AG04449 (cell line): Measurements from ENCODE around the gene ITGA5.

Experiments
- CTCF ChIA-PET: fragments of 350-600 bp; formaldehyde crosslinking; extraction: SDS; loops from one replicate; lab custom pipeline; 2021; ENCODE audit warnings: antibody characterized with exemption; lab: Yijun Ruan, JAX
- POLR2A ChIA-PET: fragments of 400-600, 350-600 bp; formaldehyde crosslinking; extraction: SDS; loops from one replicate; lab custom pipeline; 2020; ENCODE audit warnings: antibody characterized with exemption, inconsistent platforms; lab: Yijun Ruan, JAX
- DNase-seq: peaks from one replicate; pipeline ENCODE4 v3.0.0-alpha.2; 2010; ENCODE audit warnings: low read depth, low spot score
- H3K4me3 ChIP-seq: 2 replicates; pipeline ENCODE4 v1.5.1; 2011; ENCODE audit warnings: low read depth, mild to moderate bottlenecking, control low read depth, low read length
- TF ChIP-seq, protein P1 (sequence below): IDR thresholded peaks from one replicate; pipeline ENCODE4 v1.5.1; 2011; ENCODE audit warnings: mild to moderate bottlenecking, moderate library complexity, low read length, control low read depth, inconsistent platforms; ENCODE audit not compliant: insufficient read depth; ENCODE audit errors: missing control alignments

Gene ITGA5

DNA sequence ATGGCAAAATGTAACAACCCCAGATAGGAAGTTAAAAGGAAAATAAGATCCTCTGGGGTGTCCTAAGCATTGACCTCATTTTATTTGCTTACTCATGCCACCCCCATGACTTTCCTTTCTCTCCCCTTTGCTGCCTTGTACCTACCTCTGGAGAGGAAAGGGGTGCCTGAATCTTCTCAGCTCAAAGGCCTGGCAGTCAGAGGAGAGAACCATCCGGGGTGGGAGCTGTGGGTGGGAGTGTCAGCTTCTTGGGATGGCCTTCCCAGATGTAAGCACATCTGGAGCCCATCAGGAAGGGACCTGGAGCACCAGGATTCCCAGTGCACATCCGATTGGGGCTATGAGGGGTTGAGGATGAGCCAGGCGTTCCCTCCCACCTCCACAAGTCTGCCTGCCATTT is 5.2 kb upstream of the ITGA5 start:
- POLR2A ChIA-PET: interaction anchor here (1.1 kb wide), 1 partner anchor 13 kb away, joined by 3 read pairs; no protein-coding TSS in a partner anchor
- CTCF ChIA-PET: interaction anchor here (0.9 to 28.0 kb wide), 6 partner anchors 9 to 56 kb away, joined by 3 to 940 read pairs (median 60); no protein-coding TSS in a partner anchor
- TF ChIP-seq, protein P1, sequence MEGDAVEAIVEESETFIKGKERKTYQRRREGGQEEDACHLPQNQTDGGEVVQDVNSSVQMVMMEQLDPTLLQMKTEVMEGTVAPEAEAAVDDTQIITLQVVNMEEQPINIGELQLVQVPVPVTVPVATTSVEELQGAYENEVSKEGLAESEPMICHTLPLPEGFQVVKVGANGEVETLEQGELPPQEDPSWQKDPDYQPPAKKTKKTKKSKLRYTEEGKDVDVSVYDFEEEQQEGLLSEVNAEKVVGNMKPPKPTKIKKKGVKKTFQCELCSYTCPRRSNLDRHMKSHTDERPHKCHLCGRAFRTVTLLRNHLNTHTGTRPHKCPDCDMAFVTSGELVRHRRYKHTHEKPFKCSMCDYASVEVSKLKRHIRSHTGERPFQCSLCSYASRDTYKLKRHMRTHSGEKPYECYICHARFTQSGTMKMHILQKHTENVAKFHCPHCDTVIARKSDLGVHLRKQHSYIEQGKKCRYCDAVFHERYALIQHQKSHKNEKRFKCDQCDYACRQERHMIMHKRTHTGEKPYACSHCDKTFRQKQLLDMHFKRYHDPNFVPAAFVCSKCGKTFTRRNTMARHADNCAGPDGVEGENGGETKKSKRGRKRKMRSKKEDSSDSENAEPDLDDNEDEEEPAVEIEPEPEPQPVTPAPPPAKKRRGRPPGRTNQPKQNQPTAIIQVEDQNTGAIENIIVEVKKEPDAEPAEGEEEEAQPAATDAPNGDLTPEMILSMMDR: no peak
- no peak overlapping the region for H3K4me3 ChIP-seq
- DNase-seq: no peak

DNA sequence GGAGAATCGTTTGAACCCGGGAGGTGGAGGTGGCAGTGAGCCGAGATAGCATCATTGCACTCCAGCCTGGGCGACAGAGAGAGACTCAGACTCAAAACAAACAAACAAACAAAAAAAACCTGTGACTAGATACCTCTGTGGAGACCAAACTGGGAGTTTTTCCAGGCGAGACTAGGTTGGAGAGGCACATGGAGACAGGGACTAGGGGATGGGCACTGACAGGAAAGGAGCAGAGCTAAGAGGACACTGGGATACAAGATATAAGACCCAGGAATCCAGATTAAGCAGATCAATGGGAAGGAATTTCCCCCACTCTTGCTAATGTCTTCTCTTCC is 4.7 kb upstream of the ITGA5 start:
- TF ChIP-seq, protein P1: no peak
- POLR2A ChIA-PET: no interaction called here
- CTCF ChIA-PET: interaction anchor here (1.4 to 28.0 kb wide), 5 partner anchors 8 to 43 kb away, joined by 3 to 940 read pairs (median 116); no protein-coding TSS in a partner anchor
- DNase-seq: no peak
- H3K4me3 ChIP-seq: no peak overlapping the region

DNA sequence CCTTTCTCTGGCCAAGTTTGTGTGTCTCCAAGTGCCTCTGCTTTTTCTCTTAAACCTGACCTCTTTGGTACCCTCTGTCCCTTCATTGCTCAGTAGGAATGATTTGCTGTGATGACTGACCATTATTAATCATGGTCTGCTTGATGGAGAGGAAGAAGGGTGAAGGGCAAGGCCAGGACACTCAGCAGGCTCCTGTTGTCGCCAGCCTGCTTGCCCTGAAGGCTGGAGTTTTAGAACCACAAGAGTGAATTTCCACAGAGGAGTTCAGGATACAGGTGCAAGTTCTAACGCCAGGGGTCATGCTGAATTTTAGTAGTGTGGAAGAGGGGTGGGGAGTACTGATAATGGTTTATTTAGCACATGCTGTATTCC is 2.8 kb upstream of the ITGA5 start:
- POLR2A ChIA-PET: no interaction called here
- TF ChIP-seq, protein P1: no peak
- DNase-seq: no peak
- H3K4me3 ChIP-seq: no peak overlapping the region
- CTCF ChIA-PET: interaction anchor here (1.0 to 14.7 kb wide), 4 partner anchors 17 to 51 kb away, joined by 4 to 501 read pairs (median 72); no protein-coding TSS in a partner anchor

DNA sequence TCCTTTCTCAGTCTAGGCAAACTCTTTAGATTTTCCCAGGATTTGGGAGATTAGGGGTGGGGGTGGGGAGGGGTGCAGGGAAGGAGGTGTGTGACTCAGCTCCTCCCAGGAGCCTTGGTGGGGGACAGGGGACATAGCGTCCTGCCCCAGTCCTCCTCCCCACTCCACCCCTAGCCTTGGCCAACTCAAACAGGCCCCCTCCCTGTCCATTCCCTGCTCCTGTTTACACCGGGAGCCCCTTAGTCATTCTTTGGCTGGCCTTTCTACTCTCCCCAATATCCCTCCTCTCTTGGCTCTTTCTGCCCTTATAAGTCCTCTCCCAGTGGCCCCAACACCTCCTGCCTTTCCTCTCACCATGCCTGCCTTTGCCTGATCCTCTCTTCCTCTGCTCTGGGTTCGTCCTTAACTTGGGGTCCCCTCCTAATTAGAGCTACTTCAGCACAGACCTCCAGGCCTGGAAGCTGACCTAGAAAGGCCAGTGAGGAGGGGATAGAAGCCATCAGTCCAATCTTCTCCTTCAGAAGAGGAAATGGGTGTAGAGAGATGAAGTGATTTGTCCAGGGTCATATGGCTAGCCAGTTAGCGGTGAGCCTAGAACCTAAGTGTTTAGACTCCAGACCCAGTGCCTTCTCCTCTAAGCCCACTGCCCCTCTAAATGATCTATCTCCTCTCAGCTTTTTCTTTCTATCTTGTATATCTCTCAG is 2.3 kb upstream of the ITGA5 start:
- TF ChIP-seq, protein P1: no peak
- no peak overlapping the region for H3K4me3 ChIP-seq
- DNase-seq: no peak
- ChIA-PET CTCF (interaction anchor here (1.0 to 14.7 kb wide), 8 partner anchors 8 to 205 kb away, joined by 3 to 501 read pairs (median 4); no protein-coding TSS in a partner anchor), POLR2A (interaction anchor here (0.7 to 1.0 kb wide), 2 partner anchors 10 kb away, joined by 3 to 4 read pairs; no protein-coding TSS in a partner anchor)

DNA sequence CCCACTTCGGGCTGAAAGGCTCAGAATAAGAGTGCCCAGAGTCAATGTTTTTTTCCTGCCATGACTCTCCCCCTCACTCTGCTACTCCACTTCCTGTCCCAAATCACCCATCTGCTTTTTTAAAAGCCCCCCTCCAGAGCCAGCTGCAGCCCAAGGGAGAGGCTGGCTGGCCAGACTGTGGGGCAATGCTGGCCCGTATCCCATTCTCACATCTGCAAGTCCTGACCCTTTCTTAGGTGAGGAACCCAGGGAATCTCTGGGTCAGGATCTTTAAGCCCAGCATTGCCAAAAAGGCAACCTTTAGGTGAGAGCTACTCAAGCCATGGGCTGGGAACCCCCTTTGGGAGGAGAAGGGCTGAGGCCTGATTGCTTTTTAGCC is 1.7 kb upstream of the ITGA5 start:
- CTCF ChIA-PET: interaction anchor here (1.0 to 14.7 kb wide), 9 partner anchors 8 to 204 kb away, joined by 3 to 501 read pairs (median 5); no protein-coding TSS in a partner anchor
- POLR2A ChIA-PET: interaction anchor here (0.7 to 1.0 kb wide), 2 partner anchors 10 to 11 kb away, joined by 3 to 4 read pairs; no protein-coding TSS in a partner anchor
- DNase-seq: no peak
- no peak overlapping the region for H3K4me3 ChIP-seq
- TF ChIP-seq, protein P1: no peak

DNA sequence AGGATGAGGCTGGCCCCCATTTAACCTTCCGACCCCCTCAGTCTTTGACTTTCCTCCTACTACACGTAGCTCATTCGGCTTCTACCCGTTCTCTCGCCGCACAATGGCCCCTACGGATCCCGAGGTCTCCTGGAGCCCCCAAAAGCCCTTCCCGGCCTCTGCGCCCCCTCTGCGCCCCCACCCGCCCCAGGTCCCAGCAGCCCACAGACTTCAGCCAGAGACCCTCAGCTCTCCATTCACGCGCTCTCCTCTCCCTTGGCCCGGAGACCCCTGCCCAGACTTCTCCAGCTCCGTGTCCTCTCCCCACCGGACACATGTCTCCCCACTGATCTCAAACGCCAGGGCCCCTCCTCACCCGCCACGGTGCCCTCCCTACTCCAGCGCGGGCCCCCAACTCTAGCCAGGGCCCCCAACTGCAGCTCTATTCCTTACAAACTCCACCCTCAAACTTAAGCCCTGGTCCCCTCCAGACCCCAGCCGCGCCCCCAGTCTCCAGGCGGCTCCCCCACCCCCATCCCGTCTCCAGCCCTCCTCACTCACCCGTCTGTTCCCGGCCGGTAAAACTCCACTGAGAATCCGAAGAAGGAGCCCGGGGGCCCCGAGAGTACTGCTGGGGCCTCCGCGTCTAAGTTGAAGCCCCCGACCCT is 502 bp downstream of the ITGA5 start:
- TF ChIP-seq, protein P1: no peak
- no peak for DNase-seq
- peak overlapping the region; percentile 87 for H3K4me3 ChIP-seq
- CTCF ChIA-PET: interaction anchor here (1.1 to 14.7 kb wide), 6 partner anchors 9 to 38 kb away, joined by 3 to 501 read pairs (median 36); no protein-coding TSS in a partner anchor
- POLR2A ChIA-PET: interaction anchor here (1.6 to 2.3 kb wide), 3 partner anchors 9 to 19 kb away, joined by 5 to 6 read pairs (median 5); no protein-coding TSS in a partner anchor
